Spleen (tissue), 11 donors: Measurements from ENCODE around the gene COL23A1. TPM values are rescaled to one million over a fixed set of nuclear protein-coding genes. Genes with fewer than 3 reads are reported as not detected.

Source experiments
- DNase-seq: peaks from one replicate; pipeline ENCODE4 v3.0.0-alpha.2; 2020
- H3K27ac ChIP-seq, 8 donors: fragments of 200-600 bp; sonication (generic) in 7 of 8; 1 replicate in 4 of 8; 2 replicates in 4 of 8; pipeline versions ENCODE4 v1.5.0 to v1.8.0; 2016 to 2021; ENCODE audit warnings: inconsistent platforms in 4 of 8, mild to moderate bottlenecking in 4 of 8, moderate library complexity in 1 of 8
- H3K27me3 ChIP-seq, 7 donors: fragments of 200-600 bp; sonication (generic) in 6 of 7; replicated peaks in 1 of 7; 1 replicate in 4 of 7; 2 replicates in 3 of 7; pipeline versions ENCODE4 v1.5.0 to v1.8.0; 2016 to 2021; ENCODE audit warnings: inconsistent platforms in 3 of 7, mild to moderate bottlenecking in 1 of 7
- H3K36me3 ChIP-seq, 6 donors: fragments of 200-600 bp; sonication (generic) in 5 of 6; 1 replicate in 4 of 6; 2 replicates in 2 of 6; pipeline versions ENCODE4 v1.5.0 to v1.8.0; 2016 to 2021; ENCODE audit warnings: inconsistent platforms in 2 of 6
- H3K4me1 ChIP-seq, 6 donors: fragments of 200-600 bp; sonication (generic) in 5 of 6; 1 replicate in 3 of 6; 2 replicates in 3 of 6; pipeline versions ENCODE4 v1.5.0 to v1.8.0; 2016 to 2021; ENCODE audit warnings: inconsistent platforms in 3 of 6
- H3K4me3 ChIP-seq, 8 donors: fragments of 200-600 bp; sonication (generic) in 7 of 8; 1 replicate in 4 of 8; 2 replicates in 4 of 8; pipeline versions ENCODE4 v1.5.0 to v1.8.0; 2016 to 2021; ENCODE audit warnings: inconsistent platforms in 4 of 8, mild to moderate bottlenecking in 4 of 8, moderate library complexity in 2 of 8
- H3K9me3 ChIP-seq, 8 donors: fragments of 200-600 bp; sonication (generic) in 7 of 8; 1 replicate in 4 of 8; 2 replicates in 4 of 8; pipeline versions ENCODE4 v1.5.0 to v1.8.0; 2016 to 2021; ENCODE audit warnings: inconsistent platforms in 4 of 8
- CTCF ChIP-seq, 11 experiments: fragments of 200-600 bp in 7 of 11; fragments of 450-650 bp in 4 of 11; sonication (generic) in 4 of 11; IDR thresholded peaks in 8 of 11; conservative IDR thresholded peaks in 3 of 11; 1 replicate in 7 of 11; 2 replicates in 4 of 11; pipeline versions ENCODE4 v1.4.0 to v1.8.0; 2016 to 2021; ENCODE audit warnings: antibody characterized with exemption in 11 of 11, inconsistent platforms in 4 of 11, mild to moderate bottlenecking in 1 of 11
- POLR2A ChIP-seq, 3 donors: fragments of 450-650 bp; IDR thresholded peaks; one replicate each; pipeline ENCODE4 v1.5.1; 2017; ENCODE audit warnings: antibody characterized with exemption in 3 of 3, mild to moderate bottlenecking in 1 of 3
- POLR2AphosphoS5 ChIP-seq, 3 donors: sonication (generic); formaldehyde crosslinking; IDR thresholded peaks; one replicate each; pipeline ENCODE4 v1.5.1; 2017; ENCODE audit warnings: antibody characterized with exemption in 3 of 3
- WGBS, 5 donors: extraction: QIAGEN DNeasy Blood & Tissue Kit in 3 of 5; methylation state at CpG; one replicate each; pipeline versions ENCODE4 v1.1.5 to v1.1.7; 2013 to 2018; 5-methylcytosine and 5-hydroxymethylcytosine counted together
- intact Hi-C: fragments of 100-400 bp; cut with DNase I; formaldehyde crosslinking; loops from one replicate; pipeline ENCODE4 v1.15.0; 2023; ENCODE audit warnings: low total_unique reads
- polyA plus RNA-seq, 3 donors: library from polyadenylated mRNA; stranded (reverse); fragments of 200-250 nt; gene quantifications; one replicate each; pipeline ENCODE4 v1.2.1, GENCODE V29; 2013
- total RNA-seq, 7 donors: library from RNA; depleted of rRNA in 3 of 7; stranded (reverse); fragments of >200 nt in 3 of 7; fragmentation: NEBNext Ultra II Directional in 4 of 7; extraction: Animal tissue kit (Norgen Biotek cat#: 25700) in 4 of 7; gene quantifications; one replicate each; pipeline versions ENCODE4 v1.1.0 to v1.2.1, GENCODE V29; 2016 to 2021
- donor health status: healthy with polysubstance abuse.
- donor health status: DM: no; HTN: no; CAD: no; lungs with moderate emphysema.
- donor health status: DM: no; HTN: no; CAD: no.
- donor health status: Bipolar disorder and iron deficiency.
- donor health status: healthy.
- donor health status: DM: no; HTN: no; CAD: no.
- donor health status: DM: yes; HTN: yes; CAD: no.

COL23A1 gene
- total and polyA plus RNA-seq, 10 donors: 0.63 to 3.8 (median 1.9) TPM

DNA sequence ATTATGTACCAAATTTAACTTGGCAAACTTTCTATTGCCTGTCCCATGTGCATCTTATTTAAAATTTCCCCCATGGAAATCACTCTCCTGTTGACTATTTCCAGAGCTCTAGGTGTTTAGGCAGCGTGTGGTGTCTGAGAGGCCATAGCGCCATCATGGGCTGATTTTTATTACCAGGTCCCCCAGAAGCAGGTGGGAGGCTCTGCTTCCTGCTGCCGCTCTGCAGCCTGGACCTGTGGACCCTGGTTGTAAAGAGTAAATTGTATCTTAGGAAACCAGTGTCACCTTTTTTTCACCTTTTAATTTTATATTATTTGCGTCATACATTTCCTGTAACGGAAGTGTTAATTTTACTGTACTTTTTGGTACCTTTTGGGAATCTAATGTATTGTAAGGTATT is 379.5 kb downstream of the COL23A1 start:
- intact Hi-C loops: no loop called here
- no peaks in the 10 kb centered on the region for H3K9me3 ChIP-seq

DNA sequence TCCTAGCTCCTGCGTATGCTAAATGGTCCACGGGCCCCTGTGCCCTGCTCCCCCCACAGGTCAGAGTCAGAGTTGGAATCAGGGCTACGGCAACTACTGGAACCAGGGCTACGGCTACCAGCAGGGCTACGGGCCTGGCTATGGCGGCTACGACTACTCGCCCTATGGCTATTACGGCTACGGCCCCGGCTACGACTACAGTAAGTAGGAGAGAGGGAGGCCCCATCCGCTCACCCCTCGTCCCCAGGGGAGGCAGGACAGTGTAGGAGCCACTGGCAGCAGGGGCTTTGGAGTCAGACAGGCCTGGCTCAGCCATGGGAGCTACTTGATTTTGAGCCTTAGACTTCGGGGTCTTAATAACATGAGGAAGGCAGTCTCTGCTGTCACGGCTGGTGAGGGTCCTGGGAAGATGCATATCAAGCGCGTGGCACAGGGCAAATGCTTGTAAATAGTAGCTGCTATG is 380.1 kb downstream of the COL23A1 start:
- no peak overlapping the region for H3K27ac ChIP-seq
- TF ChIP-seq POLR2AphosphoS5 (IDR thresholded peaks at IDR 0.05) (peak in 2 of 3 donors; percentile 51 to 72), CTCF (IDR thresholded peaks at IDR 0.05 in 8 of 11, conservative IDR thresholded peaks at IDR 0.05 in 3 of 11) (no peak)
- H3K9me3 ChIP-seq: no peaks in the 10 kb centered on the region
- peak; percentile 74 for DNase-seq
- no peaks in the 10 kb centered on the region for H3K27me3 ChIP-seq
- intact Hi-C loops: no loop called here
- H3K36me3 ChIP-seq: peaks cover 0 to 93% (median 86%) of the 10 kb centered on the region in 6 donors
- no peak overlapping the region for H3K4me3 ChIP-seq
- WGBS, 5 donors: 83 to 95% (median 90%) methylated on average over 8 to 18 of the region's 18 CpGs
- peaks cover 15 to 91% (median 46%) of the 10 kb centered on the region in 6 donors for H3K4me1 ChIP-seq

More for the DNA sequence above, 379.5 kb downstream of the COL23A1 start:
- no peak for TF ChIP-seq POLR2AphosphoS5 (IDR thresholded peaks at IDR 0.05)
- Histone ChIP-seq H3K4me3 (no peak overlapping the region), H3K36me3 (peaks cover 0 to 99% (median 92%) of the 10 kb centered on the region in 6 donors), H3K27me3 (no peaks in the 10 kb centered on the region), H3K4me1 (peaks cover 12 to 93% (median 48%) of the 10 kb centered on the region in 6 donors), H3K27ac (no peak overlapping the region)
- WGBS, 5 donors: 83 to 91% (median 86%) methylated on average over 5 of the region's 5 CpGs
- peak; percentile 32 for DNase-seq

DNA sequence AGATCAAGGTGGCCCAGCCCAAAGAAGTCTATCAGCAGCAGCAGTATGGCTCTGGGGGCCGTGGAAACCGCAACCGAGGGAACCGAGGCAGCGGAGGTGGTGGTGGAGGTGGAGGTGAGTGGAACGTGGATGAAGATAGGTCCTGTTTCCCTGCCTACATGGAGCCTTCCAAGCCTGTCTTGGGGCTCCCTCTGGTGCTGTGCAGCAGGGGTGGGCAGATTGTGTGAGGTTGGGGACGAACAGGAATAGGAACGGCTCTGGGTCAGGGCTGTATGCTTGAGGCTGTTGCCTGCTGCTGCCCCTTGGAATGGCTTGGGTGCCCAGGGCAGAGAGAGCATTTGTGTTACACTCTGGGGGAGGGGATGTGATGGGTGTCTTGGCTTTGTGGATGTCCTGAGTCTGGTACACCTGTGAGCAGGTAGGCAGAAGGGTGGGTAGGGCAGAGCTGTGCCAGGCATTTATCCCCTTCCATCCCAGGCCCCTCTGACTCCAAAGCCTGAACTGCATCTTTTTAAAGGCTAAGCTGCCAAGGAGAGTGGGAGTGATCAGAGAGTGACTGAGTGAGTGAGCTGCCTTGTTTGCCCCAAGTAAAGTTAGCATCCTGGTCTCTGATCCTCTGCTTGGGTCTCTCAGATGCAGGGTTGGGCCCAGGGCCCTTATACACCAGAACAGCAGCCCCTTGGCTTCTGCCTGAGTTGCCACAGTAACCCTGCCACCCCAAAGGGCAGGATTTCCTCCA is 380.7 kb downstream of the COL23A1 start:
- no peak overlapping the region for H3K4me3 ChIP-seq
- no peaks in the 10 kb centered on the region for H3K27me3 ChIP-seq
- peaks cover 0 to 87% (median 80%) of the 10 kb centered on the region in 6 donors for H3K36me3 ChIP-seq
- H3K4me1 ChIP-seq: peaks cover 15 to 85% (median 43%) of the 10 kb centered on the region in 6 donors
- WGBS, 5 donors: 79 to 89% (median 88%) methylated on average over 8 of the region's 8 CpGs
- H3K9me3 ChIP-seq: no peaks in the 10 kb centered on the region
- TF ChIP-seq POLR2A (IDR thresholded peaks at IDR 0.05) (no peak), POLR2AphosphoS5 (IDR thresholded peaks at IDR 0.05) (peak in 2 of 3 donors; percentile 25 to 52)
- H3K27ac ChIP-seq: peak overlapping the region in 1 of 8 donors; percentile 19
- peak; percentile 44 for DNase-seq
- intact Hi-C loops: no loop called here

DNA sequence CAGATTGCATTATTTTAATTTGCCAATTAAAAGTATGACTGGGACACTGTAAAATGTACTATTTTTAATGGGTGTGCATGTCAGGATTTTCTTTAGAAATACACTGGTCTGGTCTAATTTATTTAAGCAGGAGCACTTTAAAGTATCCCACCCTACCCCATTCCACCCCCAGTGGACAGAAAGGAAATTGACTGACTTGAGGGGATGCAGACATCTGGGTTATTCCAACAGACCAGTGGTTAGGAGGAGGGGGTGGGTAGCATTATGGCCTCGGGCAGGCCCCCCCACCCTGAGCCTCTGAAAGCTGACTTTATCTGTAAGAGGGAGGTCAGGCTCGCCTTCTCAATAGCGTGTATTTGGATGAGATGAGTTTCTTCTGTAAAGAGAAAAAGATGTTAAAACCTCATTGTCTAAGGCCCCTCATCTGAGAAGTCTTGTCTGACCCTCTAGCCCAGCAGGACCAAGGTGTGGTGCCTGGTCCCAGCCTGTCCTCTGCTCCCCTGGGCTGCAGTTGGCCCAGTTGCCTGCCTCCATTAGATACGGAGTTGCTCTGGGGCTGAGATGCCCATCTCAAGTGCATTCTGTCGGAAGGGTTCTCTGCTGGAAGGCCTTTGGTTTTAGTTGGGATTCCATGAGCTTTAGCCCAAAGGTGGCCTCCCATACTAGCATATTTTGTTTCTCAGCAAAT is 381.5 kb downstream of the COL23A1 start:
- Histone ChIP-seq H3K27me3 (no peaks in the 10 kb centered on the region), H3K9me3 (no peaks in the 10 kb centered on the region), H3K4me1 (peaks cover 15 to 81% (median 45%) of the 10 kb centered on the region in 6 donors), H3K36me3 (peaks cover 0 to 79% (median 73%) of the 10 kb centered on the region in 6 donors), H3K4me3 (no peak overlapping the region), H3K27ac (peak overlapping the region in 2 of 8 donors; percentile 8 to 19)
- peak; percentile 41 for DNase-seq
- no peak for TF ChIP-seq POLR2A (IDR thresholded peaks at IDR 0.05)
- no peak for TF ChIP-seq CTCF (IDR thresholded peaks at IDR 0.05 in 8 of 11, conservative IDR thresholded peaks at IDR 0.05 in 3 of 11)
- no peak for TF ChIP-seq POLR2AphosphoS5 (IDR thresholded peaks at IDR 0.05)
- 73 to 89% (median 83%) methylated on average over 5 of the region's 5 CpGs for WGBS, 5 donors
- intact Hi-C loops: no loop called here

- no peak overlapping the region for H3K4me3 ChIP-seq
- TF ChIP-seq CTCF (IDR thresholded peaks at IDR 0.05 in 8 of 11, conservative IDR thresholded peaks at IDR 0.05 in 3 of 11): no peak
- TF ChIP-seq POLR2A (IDR thresholded peaks at IDR 0.05): no peak
- TF ChIP-seq POLR2AphosphoS5 (IDR thresholded peaks at IDR 0.05): peak in 1 of 3 donors; percentile 24
- H3K27ac ChIP-seq: peak overlapping the region in 4 of 8 donors; percentile 8 to 97 (median 42)
- H3K36me3 ChIP-seq: peaks cover 0 to 71% (median 65%) of the 10 kb centered on the region in 6 donors
- H3K9me3 ChIP-seq: no peaks in the 10 kb centered on the region
- H3K27me3 ChIP-seq: no peaks in the 10 kb centered on the region
- WGBS, 5 donors: 76 to 94% (median 88%) methylated on average over 1 of the region's 1 CpG
- intact Hi-C loops: no loop called here
- DNase-seq: peak; percentile 28
- H3K4me1 ChIP-seq: peaks cover 15 to 79% (median 43%) of the 10 kb centered on the region in 6 donors
Measured at GRCh38 chr5:178207917-178208280, 382.3 kb downstream of the COL23A1 start.
